NCI-H446 (cell line): Measurements from ENCODE around the gene TTC3.
"Not testable (repeated sequence)": the region's sequence is repeated elsewhere in the genome, so short reads cannot be mapped to it uniquely, and the experiment has no call there.

Source experiments
- DNase-seq, 2 experiments: peaks; one replicate each; lab custom pipeline; 2025; lab: John Stamatoyannopoulos, UW

The TTC3 gene

GRCh38 chr21:37098751-37099150 is 25.7 kb downstream of the TTC3 start:
- no peak for DNase-seq

DNA sequence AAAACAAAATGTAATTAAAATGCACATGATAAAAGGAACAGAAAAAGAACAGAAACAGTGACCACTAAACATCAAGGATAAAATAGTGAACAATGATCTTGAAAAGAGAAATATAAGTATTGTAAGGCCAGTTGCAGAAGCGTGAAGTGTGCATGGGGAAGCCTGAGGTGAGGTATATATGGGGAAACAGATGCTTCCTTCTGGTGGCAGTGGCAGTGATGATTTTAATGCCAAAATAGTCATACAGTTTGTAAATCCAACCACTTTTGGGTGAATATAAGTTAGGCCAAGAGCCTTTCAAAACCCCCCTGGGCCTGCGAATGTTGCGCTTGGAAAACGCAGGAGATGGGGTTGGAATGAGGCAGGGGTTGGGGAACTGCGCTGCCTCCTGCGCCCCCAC is 27.3 kb downstream of the TTC3 start:
- DNase-seq, result no peak

DNA sequence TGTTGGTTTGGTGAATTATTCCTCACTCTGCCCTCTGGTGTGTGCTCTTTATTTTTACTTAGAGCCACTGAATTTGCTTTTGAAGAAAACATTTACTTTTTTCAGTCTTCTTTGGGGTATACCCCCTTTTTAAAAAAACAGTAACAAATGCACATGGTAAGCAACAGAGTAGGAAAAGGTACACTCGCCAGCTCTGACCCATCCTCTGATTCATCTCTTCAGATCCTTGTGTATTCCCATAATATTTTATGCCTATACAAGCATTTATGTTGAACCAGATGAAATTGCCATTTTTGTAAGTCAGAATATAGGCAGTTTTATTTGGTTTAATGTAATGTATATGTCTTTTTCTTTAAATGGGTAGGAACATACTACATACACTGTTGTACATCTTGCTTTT is 28.3 kb downstream of the TTC3 start:
- no peak for DNase-seq

DNA sequence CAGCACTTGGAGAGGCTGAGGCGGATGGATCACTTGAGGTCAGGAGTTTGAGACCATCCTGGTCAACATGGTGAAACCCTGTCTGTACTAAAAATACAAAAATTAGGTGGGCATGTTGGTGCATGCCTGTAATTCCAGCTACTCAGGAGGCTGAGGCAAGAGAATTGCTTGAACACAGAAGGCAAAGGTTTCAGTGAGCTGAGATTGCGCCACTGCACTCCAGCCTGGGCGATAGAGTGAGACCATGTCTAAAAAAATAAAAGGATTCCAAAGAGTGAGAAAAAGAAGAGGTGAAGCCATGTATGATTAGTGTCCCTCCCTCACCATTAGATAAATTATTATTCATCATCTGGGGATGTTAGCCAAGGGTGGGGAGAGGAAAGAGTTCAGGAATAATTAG is 29.7 kb downstream of the TTC3 start:
- not testable (repeated sequence) for DNase-seq

DNA sequence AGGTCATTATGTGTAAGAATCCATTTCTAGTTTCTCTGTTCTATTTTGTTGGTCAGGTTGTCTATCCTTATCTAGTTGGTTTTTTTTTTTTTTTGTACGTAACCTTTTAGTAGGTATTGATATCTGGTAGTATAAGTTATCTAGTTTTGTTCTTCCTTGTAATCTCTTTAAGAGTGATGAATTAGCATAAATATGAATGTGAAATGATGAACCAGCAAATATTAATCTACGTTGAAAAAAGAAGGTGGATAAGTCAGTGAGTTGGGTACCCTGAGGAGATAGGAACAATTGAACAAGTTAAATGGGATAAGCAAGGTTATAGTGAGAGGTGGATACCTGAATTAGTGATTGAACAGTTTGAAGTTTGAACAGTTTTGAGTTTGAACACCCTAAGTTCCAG is 33.9 kb downstream of the TTC3 start:
- no peak for DNase-seq

DNA sequence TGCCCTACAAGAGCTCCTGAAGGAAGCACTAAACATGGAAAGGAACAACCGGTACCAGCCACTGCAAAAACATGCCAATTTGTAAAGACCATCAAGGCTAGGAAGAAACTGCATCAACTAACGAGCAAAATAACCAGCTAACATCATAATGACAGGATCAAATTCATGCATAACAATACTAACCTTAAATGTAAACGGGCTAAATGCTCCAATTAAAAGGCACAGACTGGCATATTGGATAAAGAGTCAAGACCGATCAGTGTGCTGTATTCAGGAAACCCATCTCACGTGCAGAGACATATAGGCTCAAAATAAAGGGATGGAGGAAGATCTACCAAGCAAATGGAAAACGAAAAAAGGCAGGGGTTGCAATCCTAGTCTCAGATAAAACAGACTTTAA is 38.0 kb downstream of the TTC3 start:
- not testable (repeated sequence) for DNase-seq

- DNase-seq, result not testable (repeated sequence)
Observed at GRCh38 chr21:37114301-37114700, 41.2 kb downstream of the TTC3 start.

DNA sequence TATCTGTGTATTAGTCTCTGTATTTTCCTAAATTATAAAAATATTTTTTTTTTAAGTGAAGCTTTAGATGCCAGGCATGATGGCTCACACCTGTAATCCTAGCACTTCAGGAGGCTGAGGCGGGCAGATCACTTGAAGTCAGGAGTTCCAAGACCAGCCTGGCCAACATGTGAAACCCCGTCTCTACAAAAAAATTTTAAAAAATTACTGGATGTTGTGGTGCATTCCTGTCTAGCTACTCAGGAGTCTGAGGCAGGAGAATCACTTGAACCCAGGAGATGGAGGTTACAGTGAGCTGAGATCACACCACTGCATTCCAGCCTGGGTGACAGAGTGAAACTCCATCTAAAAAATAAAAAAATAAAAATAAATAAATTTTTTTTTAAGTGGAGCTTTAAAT is 43.4 kb downstream of the TTC3 start:
- not testable (repeated sequence) for DNase-seq

- no peak for DNase-seq
Observed at GRCh38 chr21:37117204-37117603, 44.1 kb downstream of the TTC3 start.

DNA sequence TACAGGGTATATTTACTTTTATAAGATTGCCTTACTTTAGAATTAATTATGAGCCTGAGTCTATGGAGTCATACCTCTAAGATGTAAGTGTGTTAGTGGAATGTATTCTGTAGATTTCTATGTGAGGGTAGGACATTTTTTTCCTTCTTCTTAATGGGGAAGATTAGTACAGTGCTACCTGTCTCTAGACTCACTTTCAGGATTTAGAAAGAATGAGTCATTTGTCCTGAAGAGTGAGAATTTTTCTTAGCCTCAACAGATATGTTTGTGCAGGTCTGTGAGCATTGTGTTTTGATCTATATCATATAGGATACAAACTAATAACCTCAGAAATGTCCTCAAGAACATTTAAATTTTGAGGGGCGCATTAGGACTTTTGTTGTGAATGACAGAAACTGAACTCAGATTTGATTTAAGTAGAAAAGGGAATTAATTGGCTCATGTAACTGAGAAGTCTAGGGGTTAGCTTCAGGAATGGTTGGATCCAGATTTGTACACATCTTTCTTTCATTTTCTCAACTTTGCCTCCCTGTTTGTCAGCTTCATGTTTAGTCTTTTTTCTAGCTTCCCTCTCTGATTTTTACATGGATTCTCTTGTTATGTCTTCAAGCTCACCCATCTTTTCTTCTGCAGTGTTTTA is 45.3 kb downstream of the TTC3 start:
- DNase-seq, result no peak

DNA sequence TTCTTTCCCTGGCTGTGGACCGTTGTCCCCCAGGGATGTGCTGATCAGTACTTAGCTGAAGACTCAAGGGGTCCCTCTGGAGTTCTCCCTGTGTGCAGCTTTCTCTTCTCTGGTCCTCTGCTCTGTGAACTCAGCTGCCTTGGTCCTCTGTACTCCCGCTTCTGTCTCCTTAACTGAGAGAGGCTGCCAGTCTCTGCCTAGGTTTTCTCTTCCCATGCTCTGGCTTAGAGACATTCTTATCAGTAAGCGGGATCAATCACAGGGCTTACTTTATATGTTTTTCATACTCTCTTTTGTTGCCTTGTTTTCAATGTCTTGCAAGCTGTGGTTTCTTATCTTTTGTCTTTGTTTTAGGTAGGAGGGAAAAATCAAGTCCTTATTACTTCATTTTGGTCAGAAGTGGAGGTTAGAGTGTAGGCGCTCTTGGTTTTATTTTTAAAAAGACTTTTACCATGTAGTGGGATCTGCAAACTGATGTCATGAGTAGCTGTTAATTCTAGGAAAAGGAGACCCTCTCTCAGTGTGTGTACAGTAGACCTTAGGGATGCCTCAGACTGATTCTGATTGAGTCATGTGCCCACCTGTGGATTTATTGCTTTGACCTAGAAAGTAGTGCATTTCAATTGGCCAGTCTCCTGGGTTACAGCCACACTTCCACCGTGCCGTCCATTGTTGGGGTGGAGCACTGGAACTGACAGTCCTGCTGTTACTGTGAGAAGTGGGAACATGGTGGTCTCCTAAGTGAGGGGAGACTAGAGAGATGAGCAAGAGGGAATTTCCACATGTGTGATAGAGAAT is 46.6 kb downstream of the TTC3 start:
- DNase-seq, result no peak

DNA sequence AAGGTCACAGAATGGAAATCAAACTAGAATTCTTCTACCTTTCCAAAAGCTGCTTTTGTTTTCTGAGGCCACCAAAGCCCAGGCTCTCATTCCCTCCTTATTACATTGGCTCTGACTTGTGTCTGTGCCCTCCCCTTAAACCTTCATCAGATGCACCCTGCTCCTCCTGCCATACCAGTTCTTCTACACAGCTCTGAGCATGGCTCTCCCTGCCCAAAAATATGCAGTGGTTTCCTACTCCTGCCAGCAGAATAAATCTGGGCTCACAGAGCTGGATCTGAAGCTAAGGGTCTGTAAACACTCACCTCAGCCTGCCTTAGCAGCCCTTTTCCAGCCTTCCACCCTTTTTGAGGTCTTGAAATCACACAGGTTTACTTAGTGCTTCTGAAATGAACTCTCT is 55.0 kb downstream of the TTC3 start:
- DNase-seq, result no peak

- DNase-seq, result no peak
Observed at GRCh38 chr21:37130971-37131370, 57.9 kb downstream of the TTC3 start.

GRCh38 chr21:37136261-37136660 is 63.2 kb downstream of the TTC3 start:
- DNase-seq, result no peak

DNA sequence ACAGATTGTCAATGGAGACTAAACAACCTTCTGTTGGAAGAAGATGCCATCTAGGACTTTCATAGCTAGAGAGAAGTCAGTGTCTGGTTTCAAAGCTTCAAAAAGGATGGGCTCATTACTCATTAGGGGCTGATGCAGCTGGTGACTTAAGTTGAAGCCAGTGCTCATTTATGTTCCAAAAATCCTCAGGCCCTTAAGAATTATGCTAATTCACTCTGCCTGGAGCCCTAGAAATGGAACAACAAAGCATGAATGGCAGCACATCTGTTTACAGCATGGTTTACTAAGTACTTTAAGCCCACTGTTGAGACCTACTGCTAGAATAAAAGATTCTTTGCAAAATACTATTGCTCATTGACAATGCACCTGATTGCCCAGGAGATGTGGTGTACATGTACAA is 63.7 kb downstream of the TTC3 start:
- DNase-seq, result no peak

- no peak for DNase-seq
Observed at GRCh38 chr21:37139154-37139553, 66.1 kb downstream of the TTC3 start.

- no peak for DNase-seq
Observed at GRCh38 chr21:37139902-37140301, 66.8 kb downstream of the TTC3 start.

GRCh38 chr21:37143392-37143791 is 70.3 kb downstream of the TTC3 start:
- DNase-seq, result not testable (repeated sequence)

DNA sequence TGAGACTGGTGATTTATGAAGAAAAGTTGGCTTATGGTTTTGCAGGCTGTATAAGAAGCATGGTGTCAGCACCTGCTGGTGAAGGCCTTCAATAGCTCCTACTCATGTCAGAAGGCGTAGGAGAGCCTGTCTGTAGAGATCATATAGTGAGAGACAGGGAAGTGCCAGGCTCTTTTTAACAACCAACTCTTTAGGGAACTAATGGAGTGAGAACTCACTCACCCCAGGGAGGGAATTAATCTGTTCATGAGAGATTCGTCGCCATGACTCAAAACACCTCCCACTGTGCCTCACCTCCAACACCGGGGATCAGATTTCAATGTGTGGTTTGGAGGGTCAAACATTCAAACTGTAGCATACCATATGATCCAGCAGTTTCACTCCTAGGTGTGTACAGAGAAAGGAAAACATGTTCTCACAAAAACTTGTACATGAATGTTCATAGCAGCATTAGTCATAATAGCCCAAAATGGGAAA is 72.6 kb downstream of the TTC3 start:
- no peak for DNase-seq

GRCh38 chr21:37146320-37147235 is 73.5 kb downstream of the TTC3 start:
- DNase-seq, result no peak

GRCh38 chr21:37149411-37149810 is 76.4 kb downstream of the TTC3 start:
- no peak for DNase-seq

GRCh38 chr21:37153196-37153934 is 80.3 kb downstream of the TTC3 start:
- no peak for DNase-seq
